Activated T-cell treated with anti-CD3 and anti-CD28 coated beads for 24 hours (primary cell): ENCODE data around the gene ZNF574.
"Not testable (repeated sequence)": the region's sequence is repeated elsewhere in the genome, so short reads cannot be mapped to it uniquely, and the experiment has no call there.

Experiments used
- DNase-seq: peaks from one replicate; pipeline ENCODE4 v3.0.0-alpha.2; 2020; ENCODE audit warnings: low read depth

ZNF574 gene

DNA sequence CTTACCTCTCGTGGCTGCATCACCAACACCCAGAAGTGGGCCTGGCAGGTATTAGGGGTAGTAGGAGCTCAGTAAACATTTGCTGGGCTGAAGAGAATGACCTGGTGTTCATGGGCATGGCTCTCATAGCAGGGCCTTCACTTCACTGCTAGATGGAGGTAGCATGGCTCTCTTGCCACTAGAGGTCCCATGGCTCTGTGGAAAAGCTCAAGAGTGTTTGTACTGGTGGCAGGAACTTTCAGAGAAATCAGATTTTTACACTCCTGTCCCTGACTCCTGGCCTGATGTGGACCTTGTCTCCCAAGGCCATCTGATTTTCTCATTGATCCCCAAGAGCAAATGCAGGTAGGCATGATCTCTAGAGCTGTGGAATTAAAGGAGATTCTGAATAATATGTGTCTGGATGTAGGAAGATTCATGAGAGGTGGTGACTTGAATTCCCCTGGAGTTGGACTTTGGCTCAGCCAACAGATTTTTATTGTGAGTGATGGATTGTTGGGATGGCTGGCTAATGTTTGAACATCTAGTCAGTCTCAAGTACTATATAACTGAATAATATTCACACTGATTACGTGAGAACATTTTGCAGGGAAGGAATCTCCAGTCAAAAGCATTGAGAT lies 5.7 kb downstream of the ZNF574 start:
- DNase-seq, result no peak

DNA sequence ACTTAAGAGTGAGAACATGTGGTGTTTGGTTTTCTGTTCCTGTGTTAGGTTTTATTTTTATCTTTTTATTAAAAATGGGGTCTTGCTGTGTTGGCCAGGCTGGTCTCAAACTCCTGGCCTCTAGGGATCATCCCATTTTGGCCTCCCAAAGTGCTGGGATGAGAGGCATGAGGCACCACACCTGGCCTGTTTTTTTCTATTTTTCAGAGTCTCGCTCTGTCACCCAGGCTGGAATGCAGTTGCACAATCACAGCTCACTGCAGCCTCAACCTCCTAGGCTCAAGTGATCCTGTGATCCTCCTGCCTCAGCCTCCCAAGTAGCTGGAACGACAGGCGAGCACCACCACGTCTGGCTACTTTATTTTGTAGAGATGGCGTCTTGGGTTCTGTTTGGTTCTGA lies 7.6 kb downstream of the ZNF574 start:
- DNase-seq, result no peak

DNA sequence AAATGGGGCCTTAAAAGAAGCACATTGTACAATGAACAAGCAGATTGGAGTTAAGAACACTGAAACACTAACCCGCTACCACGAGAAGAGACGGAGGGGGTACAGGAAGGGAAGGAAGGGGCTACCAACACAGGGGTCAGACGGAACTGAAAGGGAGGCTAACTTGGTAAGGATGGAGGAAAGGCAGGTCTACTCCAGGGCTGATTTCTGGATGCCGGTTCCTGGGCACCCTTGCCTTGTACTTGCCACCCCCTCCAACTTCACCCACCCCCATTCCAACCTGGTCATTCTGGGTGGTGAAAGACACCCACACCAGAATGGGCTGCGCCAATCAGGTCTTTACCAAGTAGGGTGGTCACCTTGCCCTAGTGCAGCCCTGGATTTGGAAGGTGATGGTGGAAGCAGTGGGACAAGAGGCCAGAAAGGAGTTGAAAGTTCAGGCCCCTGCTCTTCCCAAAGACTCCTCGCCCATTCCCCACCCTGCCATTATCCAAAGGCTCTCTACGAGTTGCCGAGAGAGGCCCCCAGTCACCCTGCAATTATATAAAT lies 10.3 kb downstream of the ZNF574 start:
- no peak for DNase-seq

DNA sequence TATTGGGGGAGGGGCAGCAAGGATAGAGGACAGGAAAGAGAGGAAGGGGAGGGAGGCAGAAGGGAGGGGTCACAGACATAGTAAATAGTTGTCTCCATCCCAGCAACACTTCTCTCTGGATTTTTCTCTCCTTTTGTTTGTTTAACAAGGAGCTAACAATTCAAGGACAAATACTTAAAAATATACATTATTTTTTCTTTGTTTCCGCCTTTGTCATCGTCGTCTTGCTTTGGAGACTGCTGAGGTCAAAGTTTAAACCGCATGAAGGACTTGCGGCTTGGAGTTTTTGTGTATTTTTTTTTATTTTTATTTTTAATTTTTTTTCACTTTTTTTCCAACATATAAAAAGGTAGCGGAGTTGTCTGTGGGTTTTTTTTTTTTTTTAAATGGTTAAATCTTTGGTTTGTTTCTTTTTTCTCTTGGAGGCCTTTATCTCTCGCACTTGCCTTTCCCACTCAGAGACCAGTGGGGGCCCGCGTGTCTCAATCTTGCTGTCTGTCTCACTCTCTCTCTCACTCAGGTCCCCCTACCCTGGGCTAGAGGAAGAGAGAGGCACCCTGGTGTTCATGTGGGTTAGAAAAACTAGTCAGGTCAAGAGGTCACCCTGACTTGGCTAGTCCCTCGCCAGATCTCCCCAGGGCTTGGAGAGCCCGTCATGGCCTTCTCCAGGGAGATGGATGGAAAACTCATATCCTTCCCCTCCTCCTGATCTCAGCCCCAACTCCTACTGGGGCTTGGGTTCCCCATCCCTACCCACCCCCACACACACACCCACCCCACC lies 11.0 kb downstream of the ZNF574 start:
- DNase-seq, result no peak

DNA sequence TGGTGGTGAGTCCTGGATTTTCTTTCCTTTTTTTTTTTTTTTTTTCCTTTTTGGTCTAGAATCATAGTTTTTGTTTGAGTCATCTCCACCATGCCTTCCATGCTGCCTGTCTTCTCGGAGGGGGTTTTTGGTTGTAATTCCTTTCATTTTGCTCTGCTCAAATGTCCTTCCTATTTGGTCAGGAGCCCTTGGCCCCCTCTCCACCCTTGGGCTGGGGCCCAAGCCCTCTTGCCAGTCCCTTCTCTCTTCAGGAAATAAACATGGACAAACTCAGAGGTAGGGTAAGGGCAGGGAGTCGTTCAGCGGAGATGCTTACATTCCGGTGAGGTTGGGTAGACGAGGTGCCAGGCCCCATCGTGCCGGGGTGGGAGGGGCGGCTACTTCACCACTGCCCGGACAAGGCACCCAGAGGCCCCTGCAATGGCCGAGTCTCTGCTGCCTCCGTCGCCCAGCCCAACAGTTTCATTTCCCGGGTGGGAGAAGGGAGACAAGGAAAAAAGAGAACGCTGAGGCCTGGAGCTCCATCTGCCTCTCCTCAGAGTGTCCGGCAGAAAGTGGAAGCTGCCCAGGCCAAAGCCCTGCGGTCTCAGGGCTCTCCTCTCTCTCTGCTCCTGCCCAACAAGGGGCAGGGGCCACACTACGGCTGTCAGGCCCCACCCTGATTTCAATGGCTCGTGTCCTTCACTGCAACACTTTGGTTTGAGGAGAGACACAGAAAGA lies 12.7 kb downstream of the ZNF574 start:
- DNase-seq, result no peak

DNA sequence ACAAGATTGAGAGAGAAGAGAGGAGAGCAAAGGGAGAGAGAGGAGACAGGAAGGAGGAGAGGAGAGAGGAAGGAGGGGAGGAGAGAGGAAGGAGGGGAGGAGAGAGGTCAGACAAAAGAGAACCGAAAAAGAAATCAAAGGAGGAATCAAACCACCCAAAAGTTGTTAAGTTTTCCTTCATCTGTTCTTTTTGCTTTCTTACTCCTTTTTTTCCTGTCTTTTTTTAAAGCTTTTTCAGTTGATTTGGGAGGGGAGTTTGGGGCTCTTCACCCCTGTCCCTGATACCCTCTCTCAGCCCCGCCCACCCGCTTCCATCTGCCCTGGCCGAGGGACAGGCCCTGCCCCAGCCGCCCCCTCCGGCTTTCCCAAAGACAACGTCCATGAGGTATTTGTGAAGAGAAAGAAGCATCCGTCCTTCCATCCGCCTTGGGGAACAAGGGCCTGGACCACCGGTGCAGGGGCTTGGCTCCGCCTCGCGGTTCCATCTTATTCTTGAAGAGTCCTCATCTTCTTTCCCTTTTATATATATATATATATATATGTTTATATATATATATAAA lies 13.3 kb downstream of the ZNF574 start:
- DNase-seq, result no peak

DNA sequence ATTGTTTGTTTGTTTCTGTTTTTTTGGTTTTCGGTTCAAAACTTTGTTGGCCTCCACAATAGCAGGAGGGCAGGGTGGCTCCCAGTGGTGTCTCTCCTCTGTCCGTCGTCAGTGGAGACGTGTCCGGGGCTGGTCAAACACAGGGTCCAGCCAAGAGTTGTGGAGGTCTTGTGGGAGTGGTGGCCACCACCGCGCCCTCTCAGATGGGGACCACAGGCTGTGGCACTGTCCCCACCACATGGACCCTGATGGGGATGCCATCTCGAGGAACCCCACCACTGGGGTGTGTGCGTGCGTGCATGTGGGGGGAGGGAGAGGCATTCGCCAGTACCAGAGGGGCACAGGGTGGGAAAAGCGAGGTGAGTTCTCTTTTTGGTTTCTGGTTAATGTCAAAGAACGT lies 13.8 kb downstream of the ZNF574 start:
- no peak for DNase-seq

DNA sequence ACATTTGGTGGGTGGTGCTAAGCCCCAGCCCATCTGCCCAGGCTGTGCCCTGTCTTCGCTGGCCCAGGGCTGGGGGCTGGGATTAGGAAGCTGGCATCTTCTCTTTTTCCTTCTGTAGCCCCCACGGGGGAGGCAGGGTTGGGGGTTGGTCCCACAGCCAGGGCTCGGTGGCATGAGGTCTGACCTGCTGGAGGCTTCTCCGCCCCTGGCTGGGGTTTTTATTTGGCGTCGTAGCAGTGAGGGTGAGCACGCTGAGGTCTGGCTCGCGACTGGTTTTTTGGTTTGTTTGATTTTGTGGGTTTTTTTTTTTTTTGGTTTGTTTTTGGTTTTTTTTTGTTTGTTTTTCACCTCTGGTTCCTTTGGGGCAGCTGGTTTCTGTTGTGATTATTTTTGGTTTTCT lies 14.7 kb downstream of the ZNF574 start:
- no peak for DNase-seq

DNA sequence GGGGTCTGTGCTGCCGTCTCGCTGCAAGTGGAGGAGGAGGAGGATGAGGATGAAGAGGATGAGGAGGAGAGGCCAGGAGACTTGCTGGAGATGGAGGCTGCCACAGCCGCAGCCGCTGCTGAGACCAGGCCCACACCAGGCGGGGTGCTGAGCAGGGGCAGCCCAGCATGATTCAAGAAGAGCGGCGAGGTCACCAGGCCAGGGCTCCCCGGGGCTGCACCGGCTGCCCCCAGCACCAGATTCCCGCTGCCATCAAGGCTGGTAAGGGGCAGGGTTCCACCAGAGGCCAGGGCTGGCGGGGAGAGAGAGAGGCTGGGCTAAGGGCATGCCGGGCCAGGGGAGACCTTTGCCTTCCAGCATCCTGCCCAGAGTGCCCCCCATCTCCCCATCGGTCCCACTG lies 15.3 kb downstream of the ZNF574 start:
- no peak for DNase-seq

DNA sequence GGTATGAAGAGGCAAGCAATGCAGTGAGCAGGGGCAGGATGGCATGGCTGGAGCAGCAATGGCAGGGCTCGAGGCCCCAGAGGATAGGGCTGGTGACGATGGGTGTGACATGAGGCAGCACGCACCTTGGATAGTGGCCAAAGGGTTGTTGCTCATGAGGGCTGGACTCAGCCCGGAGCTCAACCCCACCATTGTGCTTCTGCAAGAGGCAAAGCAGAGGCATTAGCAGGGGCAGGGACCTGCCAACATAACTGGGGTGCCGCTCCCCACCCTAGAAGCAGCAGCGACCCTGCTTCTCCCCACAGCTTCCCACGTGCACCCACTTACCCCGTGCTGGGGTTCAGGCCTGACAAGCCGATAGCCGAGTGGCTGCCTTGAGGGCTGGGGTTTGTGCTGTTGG lies 15.8 kb downstream of the ZNF574 start:
- no peak for DNase-seq

DNA sequence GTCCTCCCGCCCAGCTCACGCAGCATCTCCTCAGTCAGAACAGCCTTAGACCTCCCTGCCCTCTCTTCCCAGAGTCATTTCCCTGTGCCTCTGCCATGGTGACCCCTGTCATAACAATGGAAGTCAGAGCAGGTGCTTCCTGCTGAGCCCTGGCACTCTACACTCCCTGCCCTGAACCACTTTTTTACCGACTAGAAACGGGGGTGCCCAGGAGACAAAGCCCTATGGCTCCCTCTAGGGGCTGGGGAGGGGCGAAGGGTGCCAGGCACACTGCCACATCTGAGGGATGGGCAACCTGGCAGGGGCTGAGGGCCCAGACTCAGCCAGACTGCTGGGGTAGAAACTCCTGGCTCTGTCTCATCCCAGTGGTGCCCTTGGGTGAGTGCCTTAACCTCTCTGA lies 16.4 kb downstream of the ZNF574 start:
- DNase-seq, result peak; percentile 23

DNA sequence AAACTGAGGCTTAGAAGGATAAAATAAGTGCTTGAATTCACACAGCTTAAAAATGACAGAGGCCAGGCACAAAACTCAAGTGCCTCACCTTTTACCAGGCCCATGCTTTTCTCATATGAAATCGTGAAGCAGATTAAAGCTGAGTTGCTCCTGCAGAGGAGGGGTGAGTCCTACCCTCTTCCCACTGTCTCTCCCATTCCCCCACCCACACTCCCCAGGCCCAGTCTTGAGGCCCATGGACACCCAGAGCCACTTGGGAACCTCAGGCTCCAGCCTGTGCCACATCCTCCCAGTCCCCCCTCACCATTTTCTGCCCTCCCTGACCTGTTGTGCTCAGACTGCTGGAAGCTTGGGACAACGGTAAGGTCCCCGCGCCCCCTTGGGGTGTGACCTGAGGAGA lies 17.5 kb downstream of the ZNF574 start:
- DNase-seq, result no peak

DNA sequence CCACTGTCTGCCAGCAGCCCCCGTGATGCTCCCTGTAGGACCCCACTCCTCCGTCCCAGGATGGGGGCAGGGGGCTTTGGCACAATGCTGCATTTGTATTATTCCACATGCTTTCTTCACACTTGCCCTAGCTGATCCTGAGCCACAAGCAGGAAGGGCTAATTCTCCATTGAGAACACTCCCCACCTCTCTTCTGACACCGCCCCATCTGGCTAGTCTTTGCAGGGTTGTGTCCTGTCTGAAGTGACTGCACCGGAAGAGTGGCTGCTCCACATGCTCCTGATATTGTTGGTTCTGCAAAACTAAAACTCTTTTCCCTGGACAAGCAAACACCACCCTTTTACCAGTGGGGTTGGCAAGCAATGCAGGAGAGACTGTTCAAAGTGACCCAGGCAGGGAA lies 18.0 kb downstream of the ZNF574 start:
- DNase-seq, result no peak

DNA sequence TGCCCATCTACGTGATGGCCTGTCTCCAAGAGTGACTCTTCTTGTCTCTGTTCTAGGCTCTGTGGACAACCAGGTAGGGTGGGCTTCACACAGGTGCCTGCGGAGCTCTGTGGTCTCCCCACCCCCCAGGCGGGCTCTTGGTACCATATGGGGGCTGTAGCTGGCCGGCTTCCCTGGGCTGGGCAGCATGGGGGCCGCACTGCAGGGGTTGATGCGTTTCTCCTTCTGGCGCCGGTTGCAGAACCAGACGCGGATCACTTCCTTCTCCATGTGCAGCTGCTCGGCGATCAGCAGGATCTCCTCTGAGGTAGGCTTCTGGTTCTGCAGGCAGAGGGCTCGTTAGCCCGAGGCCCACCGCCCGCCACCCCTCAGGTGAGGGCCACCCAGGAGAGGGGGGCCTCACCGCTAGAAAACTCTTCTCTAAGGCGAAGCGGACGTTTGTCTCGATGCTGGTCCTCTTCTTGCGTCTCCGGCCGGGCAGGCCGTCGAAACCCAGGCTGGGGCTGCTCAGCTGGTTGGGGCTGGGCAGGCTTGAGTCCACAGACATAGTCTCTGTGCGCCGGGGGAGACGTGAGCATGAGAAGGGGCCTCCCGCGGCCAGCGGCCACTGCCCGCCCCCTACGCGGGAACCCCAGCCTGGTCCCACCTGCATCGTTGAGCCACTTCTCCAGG lies 19.3 kb downstream of the ZNF574 start:
- DNase-seq, result no peak

DNA sequence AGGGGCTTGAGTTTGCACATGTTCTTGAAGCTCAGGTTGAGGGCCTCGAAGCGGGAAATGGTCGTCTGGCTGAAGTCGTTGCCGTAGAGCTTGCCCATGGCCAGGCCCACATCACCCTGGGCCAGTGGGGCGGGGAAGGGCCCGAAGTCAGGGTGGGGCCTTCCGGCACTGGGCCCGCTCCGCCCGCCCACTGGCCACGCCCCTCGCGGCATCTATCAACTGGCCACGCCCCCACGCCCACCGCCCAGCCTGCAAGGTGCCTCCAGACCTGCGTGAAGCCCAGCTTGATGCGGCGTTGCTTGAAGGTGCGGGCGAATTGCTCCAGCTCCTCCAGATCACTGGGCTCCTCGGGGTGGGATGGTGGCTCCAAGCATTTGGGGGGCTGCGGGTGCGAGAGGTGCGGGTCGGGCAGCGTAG lies 19.9 kb downstream of the ZNF574 start:
- no peak for DNase-seq

DNA sequence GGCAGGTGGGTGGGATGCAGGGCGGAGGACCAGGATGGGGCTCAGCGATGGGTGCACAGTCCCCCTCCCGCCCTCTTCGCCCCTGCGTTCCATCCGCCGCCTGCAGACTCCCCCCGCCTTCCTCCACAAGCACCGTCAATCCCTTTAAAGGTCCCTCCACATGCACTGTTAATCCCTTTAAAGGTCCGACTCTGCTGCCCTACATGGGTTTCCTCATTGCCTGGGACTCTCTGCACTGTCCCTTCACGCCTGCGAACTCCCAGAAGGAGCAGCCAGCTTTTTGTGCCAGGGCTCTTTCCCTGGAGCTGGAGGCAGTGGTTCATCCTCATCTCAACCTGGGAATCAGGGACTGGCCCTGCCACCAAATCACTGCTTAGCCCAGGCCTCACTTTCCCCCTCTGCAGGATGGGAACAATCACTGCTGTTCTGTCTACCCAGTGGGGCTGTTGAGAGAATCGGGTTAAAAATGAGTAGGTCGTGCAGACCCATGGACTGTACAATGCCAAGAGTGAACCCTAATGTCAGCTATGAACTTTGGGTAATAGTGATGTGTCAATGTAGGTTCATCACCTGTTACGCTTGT lies 20.4 kb downstream of the ZNF574 start:
- no peak for DNase-seq

DNA sequence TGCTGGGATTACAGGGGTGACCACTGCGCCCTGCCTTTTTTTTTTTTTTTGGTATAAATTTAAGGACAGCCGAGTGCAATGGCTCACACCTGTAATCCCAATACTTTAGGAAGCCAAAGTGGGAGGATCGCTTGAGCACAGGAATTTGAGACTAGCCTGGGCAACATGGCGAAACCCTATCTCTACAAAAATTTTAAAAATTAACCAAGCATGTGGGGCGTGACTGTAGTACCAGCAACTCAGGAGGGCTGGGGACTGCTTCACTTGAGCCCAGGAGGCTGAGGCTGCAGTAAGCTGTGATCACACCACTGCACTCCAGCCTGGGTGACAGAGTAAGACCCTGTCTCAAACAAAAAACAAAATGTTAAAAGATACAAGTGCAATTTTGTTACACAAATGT lies 21.5 kb downstream of the ZNF574 start:
- DNase-seq, result no peak

DNA sequence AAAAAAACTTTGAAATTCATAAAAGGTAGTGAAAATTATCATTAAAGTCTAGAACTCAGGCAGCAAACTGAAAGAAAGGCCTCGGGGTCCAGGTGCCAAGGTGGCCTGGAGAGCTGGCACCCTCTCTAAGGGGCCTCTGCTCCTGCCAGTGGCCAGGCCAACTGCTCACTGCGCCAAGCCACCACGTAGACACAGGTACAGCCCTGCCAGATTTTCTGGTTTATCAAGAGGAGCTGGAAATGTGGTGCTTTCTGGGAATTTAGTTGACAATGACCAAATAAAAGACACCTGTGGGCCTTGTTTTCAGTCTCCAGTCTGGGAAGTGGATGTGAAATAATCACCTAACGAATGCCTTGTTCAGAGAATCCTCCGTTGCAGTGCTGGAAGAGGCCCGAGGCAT lies 22.8 kb downstream of the ZNF574 start:
- DNase-seq, result no peak

DNA sequence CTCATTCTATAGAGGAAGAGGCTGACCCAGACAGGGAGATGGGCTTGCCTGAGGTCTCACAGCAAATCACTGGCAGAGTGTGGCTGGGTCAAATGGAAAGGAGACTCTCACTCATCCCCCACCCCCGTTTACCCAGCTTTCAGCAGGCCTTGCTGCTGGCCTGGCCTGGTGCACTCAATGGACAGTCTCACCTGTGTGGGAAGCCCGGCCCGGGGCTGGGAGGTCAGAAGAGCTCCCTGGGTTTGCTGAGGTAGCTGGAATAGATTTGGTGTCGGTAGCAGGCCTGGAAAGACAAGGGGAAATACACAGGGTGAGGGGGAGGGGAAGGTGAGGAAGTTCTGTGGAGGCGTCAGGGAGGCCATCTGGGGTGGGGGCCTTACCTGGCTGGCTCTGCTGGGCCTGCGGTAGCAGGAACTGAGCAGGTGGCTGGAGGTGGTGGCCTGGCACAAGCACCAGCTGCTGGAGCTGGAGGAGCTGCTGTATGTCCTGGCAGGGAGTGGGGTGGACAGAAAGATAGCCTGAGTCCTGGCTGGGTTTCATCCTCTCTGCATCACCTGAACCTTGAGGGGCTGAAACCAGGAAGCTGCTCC lies 23.5 kb downstream of the ZNF574 start:
- no peak for DNase-seq

DNA sequence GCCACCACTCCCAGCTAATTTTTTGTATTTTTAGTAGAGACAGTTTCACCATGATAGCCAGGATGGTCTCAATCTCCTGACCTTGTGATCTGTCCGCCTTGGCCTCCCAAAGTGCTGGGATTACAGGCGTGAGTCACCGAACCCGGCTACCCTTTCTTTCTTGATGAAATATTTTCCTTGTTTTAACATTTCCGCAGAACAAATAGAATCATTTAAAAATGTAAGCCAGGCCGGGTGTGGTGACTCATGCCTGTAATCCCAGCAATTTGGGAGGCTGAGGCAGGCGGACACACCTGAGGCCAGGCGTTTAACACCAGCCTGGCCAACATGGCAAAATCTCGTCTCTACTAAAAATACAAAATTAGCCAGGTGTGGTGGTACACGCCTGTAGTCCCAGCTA lies 24.3 kb downstream of the ZNF574 start:
- not testable (repeated sequence) for DNase-seq

DNA sequence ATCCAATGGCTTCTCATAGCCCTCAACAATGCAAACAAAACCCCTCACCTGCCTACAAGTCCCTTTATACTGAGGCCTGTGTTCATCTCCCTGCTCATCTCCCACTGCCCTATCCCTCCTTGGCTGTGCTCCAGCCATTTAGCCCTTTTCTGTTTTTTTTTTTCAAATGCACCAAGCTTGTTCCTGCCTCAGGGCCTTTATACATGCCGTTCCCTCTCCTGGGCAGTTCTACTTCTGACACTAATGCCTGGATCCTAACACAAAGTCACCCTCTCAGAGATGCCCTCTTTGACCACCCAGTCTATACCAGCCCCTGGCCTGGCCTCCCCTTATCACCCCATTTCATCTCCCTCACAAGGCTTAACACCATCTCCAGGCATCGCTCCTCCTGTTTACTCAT lies 26.9 kb downstream of the ZNF574 start:
- DNase-seq, result no peak
